CD4-positive, alpha-beta T cell (primary cell): ENCODE measurements around the gene UGT1A1. TPM values are rescaled to one million over a fixed set of nuclear protein-coding genes. Genes with fewer than 3 reads are reported as not detected.

Experiments used
- ATAC-seq: fragments of 200-7000 bp; cut with Tn5 transposase; one replicate; pipeline ENCODE4 v1.10.0; 2022; ENCODE audit warnings: mild to moderate bottlenecking; ENCODE audit not compliant: poor library complexity
- CTCF ChIA-PET: fragments of 350-600 bp; sonication (Branson Sonifier 250); formaldehyde crosslinking; loops from one replicate; lab custom pipeline; 2021; ENCODE audit warnings: antibody characterized with exemption, inconsistent platforms; lab: Charles Lee
- POLR2A ChIA-PET: fragments of 350-600 bp; sonication (Branson Sonifier 250); formaldehyde crosslinking; loops from one replicate; lab custom pipeline; 2021; ENCODE audit warnings: antibody characterized with exemption, inconsistent platforms; lab: Charles Lee
- DNase-seq, 14 experiments: peaks; one replicate each; pipeline ENCODE4 v3.0.0-alpha.2; 2013 to 2020; ENCODE audit warnings: mixed read lengths in 2 of 14
- H3K27ac ChIP-seq, 2 donors: one replicate each; pipeline versions ENCODE4 v1.5.1 to v1.7.0; 2013; ENCODE audit warnings: low read length in 2 of 2, low read depth in 1 of 2, mild to moderate bottlenecking in 1 of 2
- H3K27me3 ChIP-seq, 2 experiments: 1 replicate in 1 of 2; 2 replicates in 1 of 2; pipeline versions ENCODE4 v1.6.1 to v1.7.0; 2013; ENCODE audit warnings: low read length in 2 of 2, control low read depth in 1 of 2, mild to moderate bottlenecking in 1 of 2, moderate library complexity in 1 of 2; ENCODE audit not compliant: insufficient read depth in 2 of 2, control insufficient read depth in 1 of 2
- H3K36me3 ChIP-seq: one replicate; pipeline ENCODE4 v1.6.1; 2013; ENCODE audit warnings: low read length, control low read depth; ENCODE audit not compliant: insufficient read depth
- H3K4me1 ChIP-seq: one replicate; pipeline ENCODE4 v1.6.1; 2013; ENCODE audit warnings: low read length, control low read depth; ENCODE audit not compliant: insufficient read depth
- H3K4me3 ChIP-seq: one replicate; pipeline ENCODE4 v1.5.1; 2013; ENCODE audit warnings: mild to moderate bottlenecking, low read length, moderate library complexity
- H3K9me3 ChIP-seq, 2 experiments: 1 replicate in 1 of 2; 2 replicates in 1 of 2; pipeline versions ENCODE4 v1.6.1 to v1.7.0; 2013; ENCODE audit warnings: low read length in 2 of 2, mild to moderate bottlenecking in 2 of 2, control low read depth in 1 of 2, moderate library complexity in 1 of 2; ENCODE audit not compliant: control insufficient read depth in 1 of 2, insufficient read depth in 1 of 2
- H3K27ac Mint-ChIP-seq: one replicate; pipeline ENCODE4 v1.8.0; 2020; ENCODE audit warnings: mixed read lengths
- H3K27me3 Mint-ChIP-seq: one replicate; pipeline ENCODE4 v1.8.0; 2021; ENCODE audit warnings: mixed read lengths
- H3K36me3 Mint-ChIP-seq: one replicate; pipeline ENCODE4 v1.8.0; 2021; ENCODE audit warnings: low read depth, mixed read lengths
- H3K4me1 Mint-ChIP-seq: one replicate; pipeline ENCODE4 v1.8.0; 2021; ENCODE audit warnings: low read depth, mixed read lengths
- H3K4me3 Mint-ChIP-seq: one replicate; pipeline ENCODE4 v1.8.0; 2020; ENCODE audit warnings: mild to moderate bottlenecking, mixed read lengths
- H3K9me3 Mint-ChIP-seq: one replicate; pipeline ENCODE4 v1.8.0; 2020; ENCODE audit warnings: mixed read lengths
- CTCF ChIP-seq: fragments of 200-600 bp; IDR thresholded peaks from one replicate; pipeline ENCODE4 v1.8.0; 2022; ENCODE audit warnings: antibody characterized with exemption, mild to moderate bottlenecking
- intact Hi-C, 2 experiments: fragments of 100-400 bp; cut with DNase I in 1 of 2; cut with micrococcal nuclease in 1 of 2; formaldehyde crosslinking; loops; one replicate each; pipeline versions ENCODE4 v1.15.1 to v1.9.0; 2023 to 2025; cut with DNase I, micrococcal nuclease
- total RNA-seq, 174 experiments: library from RNA in 2 of 174; stranded (reverse) in 2 of 174; gene quantifications; one replicate each; pipeline ENCODE4 v1.2.3 and lab custom pipeline; 2021 to 2026

The UGT1A1 gene
- total RNA-seq, 2 experiments from 2014 or later = not detected

GRCh38 chr2:233791151-233791882 lies 31.2 kb downstream of the UGT1A1 start:
- H3K27me3 Mint-ChIP-seq = peaks cover 2% of the 10 kb centered on the region
- Histone ChIP-seq H3K9me3 (peaks cover 0 to 8% of the 10 kb centered on the region in 2 experiments), H3K4me1 (no peaks in the 10 kb centered on the region), H3K36me3 (no peaks in the 10 kb centered on the region), H3K4me3 (no peak overlapping the region), H3K27me3 (no peaks in the 10 kb centered on the region), H3K27ac (no peak overlapping the region)
- ChIA-PET CTCF (no interaction called here), POLR2A (no interaction called here)
- TF ChIP-seq CTCF = no peak
- DNase-seq (no peak), ATAC-seq (no peak)
- intact Hi-C loops = no loop called here
- no peaks in the 10 kb centered on the region for H3K36me3 Mint-ChIP-seq
- H3K27ac Mint-ChIP-seq = no peak overlapping the region
- no peak overlapping the region for H3K4me3 Mint-ChIP-seq
- no peaks in the 10 kb centered on the region for H3K9me3 Mint-ChIP-seq
- H3K4me1 Mint-ChIP-seq = no peaks in the 10 kb centered on the region

GRCh38 chr2:233791883-233792329 lies 31.8 kb downstream of the UGT1A1 start:
- H3K27ac ChIP-seq = no peak overlapping the region
- no peak overlapping the region for H3K4me3 Mint-ChIP-seq
- no peaks in the 10 kb centered on the region for H3K9me3 Mint-ChIP-seq
- no peaks in the 10 kb centered on the region for H3K4me1 Mint-ChIP-seq
- TF ChIP-seq CTCF = no peak
- H3K27me3 Mint-ChIP-seq = no peaks in the 10 kb centered on the region
- DNase-seq = no peak
- CTCF ChIA-PET = no interaction called here
- H3K9me3 ChIP-seq = peaks cover 0 to 8% of the 10 kb centered on the region in 2 experiments
- no peaks in the 10 kb centered on the region for H3K27me3 ChIP-seq
- H3K27ac Mint-ChIP-seq = no peak overlapping the region
- ATAC-seq = no peak
- H3K36me3 Mint-ChIP-seq = no peaks in the 10 kb centered on the region
- POLR2A ChIA-PET = no interaction called here
- no peaks in the 10 kb centered on the region for H3K36me3 ChIP-seq
- no peak overlapping the region for H3K4me3 ChIP-seq
- intact Hi-C loops = no loop called here
- no peaks in the 10 kb centered on the region for H3K4me1 ChIP-seq

- H3K36me3 Mint-ChIP-seq = no peaks in the 10 kb centered on the region
- Histone ChIP-seq H3K9me3 (peaks cover 0 to 8% of the 10 kb centered on the region in 2 experiments), H3K27ac (no peak overlapping the region), H3K27me3 (no peaks in the 10 kb centered on the region), H3K4me1 (no peaks in the 10 kb centered on the region), H3K36me3 (no peaks in the 10 kb centered on the region), H3K4me3 (no peak overlapping the region)
- H3K27ac Mint-ChIP-seq = no peak overlapping the region
- no peaks in the 10 kb centered on the region for H3K9me3 Mint-ChIP-seq
- no peak overlapping the region for H3K4me3 Mint-ChIP-seq
- no peak for TF ChIP-seq CTCF
- CTCF ChIA-PET = no interaction called here
- no peaks in the 10 kb centered on the region for H3K27me3 Mint-ChIP-seq
- ATAC-seq (no peak), DNase-seq (no peak)
- POLR2A ChIA-PET = no interaction called here
- H3K4me1 Mint-ChIP-seq = no peaks in the 10 kb centered on the region
- intact Hi-C loops = no loop called here
These were observed 32.6 kb downstream of the UGT1A1 start for GRCh38 chr2:233792720-233793119.
